GM18951 (cell line): ENCODE data around the gene CHST1.

Experiments used
- POLR2A ChIP-seq: IDR thresholded peaks from 4 replicates; pipeline ENCODE4 v1.6.1; 2011; ENCODE audit warnings: mild to moderate bottlenecking; ENCODE audit not compliant: insufficient read length, insufficient read depth; ENCODE audit errors: extremely low read depth
- in situ Hi-C: fragments of 300-500 bp; cut with MboI; formaldehyde crosslinking; loops from one replicate; pipeline ENCODE4 v1.12.0; 2022; ENCODE audit warnings: low sequenced_read_pairs, mixed read lengths, inconsistent platforms; ENCODE audit not compliant: unreplicated experiment

Gene CHST1

DNA sequence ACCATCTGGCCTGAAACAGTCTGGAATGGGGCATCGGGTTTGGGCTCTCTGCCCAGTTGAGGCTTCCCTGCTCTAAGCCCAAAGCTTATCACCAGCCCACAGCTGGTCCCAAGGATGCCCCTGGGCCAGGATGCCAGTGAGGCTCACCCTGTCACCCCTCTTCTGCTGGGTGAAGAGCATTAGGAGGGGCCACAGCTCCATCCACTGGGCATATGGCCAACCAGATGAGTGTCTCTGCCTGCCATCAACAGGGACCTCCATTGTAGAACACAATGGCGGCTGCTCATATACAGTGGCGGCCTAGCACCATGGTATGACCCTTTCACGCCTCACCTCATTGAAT is 5.6 kb downstream of the CHST1 start:
- no peak for TF ChIP-seq POLR2A
- in situ Hi-C loops: no loop called here

GRCh38 chr11:45659031-45659817 is 6.2 kb downstream of the CHST1 start:
- in situ Hi-C loops: no loop called here
- TF ChIP-seq POLR2A: no peak

DNA sequence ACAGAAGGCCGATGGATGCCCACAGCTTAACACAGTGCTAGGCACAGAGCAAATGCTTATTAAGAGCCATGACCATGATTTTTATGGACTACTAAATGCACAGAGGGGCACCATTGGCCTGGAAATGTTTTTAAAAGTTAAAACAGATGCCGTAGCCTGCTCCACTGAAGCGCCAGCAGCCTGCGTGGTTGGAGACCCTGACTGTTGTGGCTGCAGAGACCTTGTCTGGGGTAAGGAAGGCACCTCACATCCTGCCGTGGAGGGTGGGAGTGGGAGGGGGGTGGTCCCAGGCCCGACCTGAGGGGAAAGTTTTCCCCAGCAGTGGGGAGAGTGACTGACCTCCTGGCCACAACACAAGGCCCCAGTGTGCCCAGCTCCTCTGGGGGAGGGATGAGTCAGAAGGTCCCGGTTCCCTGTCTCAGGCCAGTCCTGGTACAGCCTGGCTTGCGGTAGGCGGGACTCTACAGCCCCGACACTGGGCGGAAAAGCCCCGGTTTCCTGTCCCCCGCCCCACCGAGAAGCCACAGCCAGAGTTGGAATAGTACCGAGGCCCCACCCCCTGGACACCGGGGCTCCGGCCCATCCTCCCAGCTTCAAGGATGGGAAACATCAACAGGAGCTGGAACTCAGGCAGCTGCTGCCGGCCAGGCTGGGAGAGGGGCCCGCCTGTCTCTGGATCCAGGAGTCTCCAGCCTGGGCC is 7.0 kb downstream of the CHST1 start:
- in situ Hi-C loops: no loop called here
- TF ChIP-seq POLR2A: no peak

- in situ Hi-C loops: no loop called here
- no peak for TF ChIP-seq POLR2A
Measured at GRCh38 chr11:45657496-45658260, 7.7 kb downstream of the CHST1 start.

- no peak for TF ChIP-seq POLR2A
- in situ Hi-C loops: no loop called here
Measured at GRCh38 chr11:45655831-45656230, 9.6 kb downstream of the CHST1 start.

GRCh38 chr11:45655347-45655756 is 10.1 kb downstream of the CHST1 start:
- TF ChIP-seq POLR2A: no peak
- in situ Hi-C loops: no loop called here

- no peak for TF ChIP-seq POLR2A
- in situ Hi-C loops: no loop called here
Measured at GRCh38 chr11:45655012-45655283, 10.5 kb downstream of the CHST1 start.

- no peak for TF ChIP-seq POLR2A
- in situ Hi-C loops: no loop called here
Measured at GRCh38 chr11:45654231-45655011, 11.0 kb downstream of the CHST1 start.

DNA sequence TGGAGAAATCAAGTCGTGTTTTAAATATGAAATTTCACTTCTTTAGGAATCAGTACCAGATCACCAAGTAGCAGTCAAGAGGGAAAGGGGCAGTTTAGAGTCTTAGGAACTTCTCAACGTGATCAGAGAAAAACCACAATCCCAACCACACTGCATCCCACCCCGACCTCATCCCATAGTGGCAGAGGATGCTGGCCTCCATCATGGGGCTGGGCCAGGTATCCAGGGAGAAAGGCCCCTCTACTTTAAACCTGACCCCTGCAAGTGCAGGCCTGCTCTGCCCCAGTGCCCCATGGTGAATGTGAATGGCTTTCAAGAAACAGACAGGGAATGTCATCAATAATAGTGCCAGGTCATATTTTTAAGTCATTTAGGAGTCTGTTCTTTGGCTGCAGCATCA is 12.1 kb downstream of the CHST1 start:
- in situ Hi-C loops: no loop called here
- TF ChIP-seq POLR2A: no peak

- TF ChIP-seq POLR2A: no peak
- in situ Hi-C loops: no loop called here
Measured at GRCh38 chr11:45652781-45653180, 12.6 kb downstream of the CHST1 start.

DNA sequence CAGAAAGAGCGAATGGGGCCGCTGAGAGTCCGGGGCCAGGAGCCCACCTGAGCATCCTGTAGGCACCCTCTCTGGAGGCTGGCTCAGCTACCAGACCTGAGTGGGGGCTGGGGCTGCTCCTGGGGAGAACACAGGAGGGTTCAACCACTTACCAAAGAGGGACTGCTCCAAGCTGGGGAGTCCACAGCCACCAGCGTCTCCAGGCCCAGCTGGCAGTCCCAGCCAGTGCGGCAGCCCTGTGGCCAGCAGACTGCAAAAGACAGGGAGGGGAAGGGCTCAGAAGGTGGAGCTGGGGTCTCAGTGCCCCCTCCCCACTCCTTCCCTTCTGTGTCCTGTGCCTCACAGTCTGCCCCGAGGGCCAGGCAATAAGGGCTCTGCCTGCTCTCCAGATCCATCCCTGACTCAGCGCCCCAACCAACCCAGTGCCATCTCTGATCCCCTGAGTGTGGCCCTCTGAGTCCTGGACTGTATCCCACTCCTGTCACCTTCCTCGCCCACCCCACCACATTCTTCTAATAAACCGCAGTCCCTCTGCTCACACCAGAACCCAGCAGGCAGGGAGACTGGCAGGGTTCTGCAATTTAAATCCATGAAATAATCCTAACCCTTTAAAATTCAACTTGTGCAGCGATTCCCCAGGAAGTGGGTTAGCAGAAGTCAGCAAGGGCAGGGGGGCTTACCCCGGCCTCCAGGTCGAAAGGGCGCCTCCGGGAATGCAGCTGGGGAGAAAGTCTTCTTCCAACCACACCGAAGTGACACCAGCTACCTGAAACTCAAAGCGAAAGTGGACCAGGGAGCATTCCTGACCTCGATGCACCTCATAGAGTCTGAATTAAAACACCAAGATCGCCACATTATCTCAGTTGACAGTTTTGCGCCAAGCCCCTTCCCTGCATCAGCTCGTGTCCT is 13.3 kb downstream of the CHST1 start:
- in situ Hi-C loops: no loop called here
- TF ChIP-seq POLR2A: no peak

GRCh38 chr11:45651156-45651555 is 14.3 kb downstream of the CHST1 start:
- TF ChIP-seq POLR2A: no peak
- in situ Hi-C loops: no loop called here

DNA sequence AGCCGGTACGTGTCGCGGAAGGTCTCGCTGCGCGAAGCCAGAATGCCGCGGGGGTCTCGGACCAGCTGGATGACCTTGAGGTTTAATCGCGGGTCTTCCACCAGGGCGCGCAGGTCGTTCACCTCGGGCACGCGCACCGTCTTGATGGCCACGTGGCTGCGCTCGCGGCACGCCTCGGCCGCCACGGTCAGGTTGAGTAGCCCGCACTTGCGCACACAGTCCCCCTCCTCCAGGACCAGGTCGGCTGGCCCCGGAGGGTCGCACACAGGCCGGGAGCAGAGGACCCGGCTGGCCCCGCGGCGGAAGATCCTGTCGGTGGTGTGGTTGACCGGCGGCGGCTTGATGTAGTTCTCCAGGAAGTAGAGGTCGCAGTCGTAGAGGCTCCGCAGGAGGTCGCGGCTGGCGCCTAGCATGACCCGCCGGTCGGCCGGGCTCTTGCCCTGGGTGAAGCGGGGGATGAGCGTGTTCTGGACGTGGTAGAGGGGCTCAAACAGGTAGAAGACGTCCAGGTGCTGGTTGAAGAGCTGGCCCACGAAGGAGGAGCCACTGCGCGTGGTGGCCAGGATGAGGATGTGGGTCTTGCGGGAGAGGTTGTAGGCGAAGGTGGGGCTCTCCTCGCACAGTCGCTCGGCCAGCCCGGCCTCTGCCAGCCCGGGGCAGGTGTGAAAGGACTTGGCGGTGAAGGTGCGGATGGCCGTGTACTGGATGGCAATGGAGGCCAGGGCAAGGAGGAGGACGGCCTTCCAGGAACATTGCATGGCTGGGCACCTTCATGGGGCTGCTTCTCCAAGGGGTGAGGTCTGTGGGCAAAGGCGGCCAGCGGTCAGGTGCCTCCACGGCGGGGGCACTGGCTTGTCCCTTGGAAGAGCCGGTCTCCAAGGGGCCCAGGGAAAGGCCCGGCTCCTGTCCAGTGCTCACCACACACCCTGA is 15.0 kb downstream of the CHST1 start:
- TF ChIP-seq POLR2A: no peak
- in situ Hi-C loops: no loop called here
